ENCODE measurements around the gene TWF2.
A peak's percentile ranks its signal among the peaks of the same experiment; 100 is the strongest.

The TWF2 gene

GRCh38 chr3:52221563-52222318 is 17.2 kb downstream of the TWF2 start:
- no peak for DNase-seq

GRCh38 chr3:52221141-52221562 is 17.8 kb downstream of the TWF2 start:
- DNase-seq = no peak

GRCh38 chr3:52220380-52221026 is 18.5 kb downstream of the TWF2 start:
- peak; percentile 62 for DNase-seq

GRCh38 chr3:52218937-52219650 is 19.9 kb downstream of the TWF2 start:
- DNase-seq = no peak

- no peak for DNase-seq
Measured at GRCh38 chr3:52218454-52218853, 20.5 kb downstream of the TWF2 start.

GRCh38 chr3:52218026-52218425 is 20.9 kb downstream of the TWF2 start:
- DNase-seq = no peak

GRCh38 chr3:52217409-52217805 is 21.6 kb downstream of the TWF2 start:
- DNase-seq = no peak

- DNase-seq = no peak
Measured at GRCh38 chr3:52216585-52217408, 22.2 kb downstream of the TWF2 start.

- no peak for DNase-seq
Measured at GRCh38 chr3:52215351-52215750, 23.6 kb downstream of the TWF2 start.

GRCh38 chr3:52213901-52214300 is 25.1 kb downstream of the TWF2 start:
- no peak for DNase-seq

- no peak for DNase-seq
Measured at GRCh38 chr3:52213005-52213404, 26.0 kb downstream of the TWF2 start.

- DNase-seq = no peak
Measured at GRCh38 chr3:52211268-52211891, 27.6 kb downstream of the TWF2 start.

- DNase-seq = peak; percentile 24
Measured at GRCh38 chr3:52210550-52211046, 28.4 kb downstream of the TWF2 start.

GRCh38 chr3:52210037-52210436 is 28.9 kb downstream of the TWF2 start:
- no peak for DNase-seq

GRCh38 chr3:52208556-52208955 is 30.4 kb downstream of the TWF2 start:
- DNase-seq = no peak

- no peak for DNase-seq
Measured at GRCh38 chr3:52205727-52206372, 33.1 kb downstream of the TWF2 start.

GRCh38 chr3:52204337-52205073 is 34.5 kb downstream of the TWF2 start:
- peak; percentile 79 for DNase-seq

GRCh38 chr3:52203701-52204100 is 35.3 kb downstream of the TWF2 start:
- DNase-seq = no peak

- DNase-seq = no peak
Measured at GRCh38 chr3:52202384-52203077, 36.4 kb downstream of the TWF2 start.

GRCh38 chr3:52200981-52201679 is 37.8 kb downstream of the TWF2 start:
- DNase-seq = no peak

All from NCI-H510A treated with DMSO at 0.1 percent for 48 hours (cell line).